Left ventricle myocardium inferior (tissue), 1 donor: ENCODE data around the gene MECP2. TPM values are rescaled to one million over a fixed set of nuclear protein-coding genes. Genes with fewer than 3 reads are reported as not detected.
A peak's percentile ranks its signal among the peaks of the same experiment; 100 is the strongest.

Source experiments
- DNase-seq: peaks from one replicate; pipeline ENCODE4 v3.0.0-alpha.2; 2020
- H3K27ac ChIP-seq: fragments of 200-600 bp; replicated peaks from 2 replicates; pipeline ENCODE4 v1.8.0; 2021
- H3K27me3 ChIP-seq: fragments of 200-600 bp; 2 replicates; pipeline ENCODE4 v1.8.0; 2021; ENCODE audit warnings: low read depth
- H3K36me3 ChIP-seq: fragments of 200-600 bp; 2 replicates; pipeline ENCODE4 v1.8.0; 2021
- H3K4me1 ChIP-seq: fragments of 200-600 bp; 2 replicates; pipeline ENCODE4 v1.8.0; 2021
- H3K4me3 ChIP-seq: fragments of 200-600 bp; 2 replicates; pipeline ENCODE4 v1.8.0; 2021; ENCODE audit warnings: mild to moderate bottlenecking, moderate library complexity
- H3K9me3 ChIP-seq: fragments of 200-600 bp; replicated peaks from 2 replicates; pipeline ENCODE4 v1.8.0; 2021
- CTCF ChIP-seq: fragments of 200-600 bp; IDR thresholded peaks from 2 replicates; pipeline ENCODE4 v1.8.0; 2021; ENCODE audit warnings: antibody characterized with exemption, mild to moderate bottlenecking, borderline replicate concordance
- intact Hi-C: fragments of 100-400 bp; cut with micrococcal nuclease; formaldehyde crosslinking; loops from one replicate; pipeline ENCODE4 v1.11.0; 2022
- total RNA-seq: library from RNA; stranded (reverse); fragmentation: NEBNext Ultra II Directional; extraction: Animal tissue kit (Norgen Biotek cat#: 25700); gene quantifications from one replicate; pipeline ENCODE4 v1.2.1, GENCODE V29; 2021
- donor health status: DM: no; HTN: yes; CAD: no; lungs with severe emphysema.

Gene MECP2
- total RNA-seq, 1 donor from 2014 or later = 28.3 TPM

DNA sequence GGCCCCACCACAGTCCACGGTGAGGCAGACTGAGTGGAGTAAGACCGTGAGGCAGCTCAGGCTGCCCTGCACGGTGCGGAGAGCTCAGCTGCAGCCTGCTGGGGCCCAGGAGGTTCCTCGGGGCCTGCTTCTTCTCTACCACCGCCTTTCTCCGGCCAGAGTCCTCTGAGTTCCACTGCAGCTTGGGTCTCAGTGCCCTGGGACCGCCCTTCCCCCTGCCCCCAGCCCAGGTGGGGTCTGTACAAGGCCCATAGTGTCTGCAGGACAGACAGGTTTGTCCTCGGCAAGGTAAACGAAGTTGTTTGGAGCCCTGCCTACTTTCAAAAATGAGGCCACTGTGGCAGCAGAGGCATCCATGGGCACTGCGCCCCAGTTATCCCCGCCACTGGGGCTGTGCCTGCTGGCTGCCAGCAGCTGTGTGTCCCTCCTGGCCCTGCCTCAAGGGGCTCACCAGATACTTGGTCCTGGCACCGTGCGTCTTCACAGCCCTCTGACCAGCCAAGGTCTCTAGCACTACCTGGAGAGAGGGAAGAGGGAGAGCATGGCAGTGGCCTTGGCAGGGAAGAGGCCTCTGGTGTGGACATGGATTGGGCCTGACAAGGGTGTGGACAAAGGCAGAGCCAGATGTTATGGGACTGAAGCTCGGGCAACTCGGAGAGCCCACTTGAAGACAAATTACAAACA is 81.8 kb downstream of the MECP2 start:
- no peak for TF ChIP-seq CTCF
- intact Hi-C loops = no loop called here
- Histone ChIP-seq H3K27me3 (no peaks in the 10 kb centered on the region), H3K36me3 (peaks cover 10% of the 10 kb centered on the region), H3K27ac (no peak overlapping the region), H3K9me3 (no peaks in the 10 kb centered on the region), H3K4me3 (no peak overlapping the region), H3K4me1 (peaks cover 29% of the 10 kb centered on the region)
- DNase-seq = no peak

GRCh38 chrX:154014429-154015380 is 82.8 kb downstream of the MECP2 start:
- no peaks in the 10 kb centered on the region for H3K27me3 ChIP-seq
- TF ChIP-seq CTCF = no peak
- H3K4me3 ChIP-seq = no peak overlapping the region
- intact Hi-C loops = loop anchor here (5.0 kb wide), 1 partner anchor 38 kb away; no protein-coding TSS in a partner anchor
- H3K36me3 ChIP-seq = peaks cover 10% of the 10 kb centered on the region
- H3K4me1 ChIP-seq = peaks cover 22% of the 10 kb centered on the region
- H3K9me3 ChIP-seq = no peaks in the 10 kb centered on the region
- no peak overlapping the region for H3K27ac ChIP-seq
- no peak for DNase-seq

GRCh38 chrX:154013614-154014360 is 83.7 kb downstream of the MECP2 start:
- Histone ChIP-seq H3K27me3 (no peaks in the 10 kb centered on the region), H3K9me3 (no peaks in the 10 kb centered on the region), H3K4me1 (peaks cover 15% of the 10 kb centered on the region), H3K36me3 (peaks cover 10% of the 10 kb centered on the region), H3K4me3 (no peak overlapping the region), H3K27ac (no peak overlapping the region)
- intact Hi-C loops = loop anchor here (5.0 kb wide), 1 partner anchor 39 kb away; no protein-coding TSS in a partner anchor
- no peak for DNase-seq
- TF ChIP-seq CTCF = peak; percentile 85

DNA sequence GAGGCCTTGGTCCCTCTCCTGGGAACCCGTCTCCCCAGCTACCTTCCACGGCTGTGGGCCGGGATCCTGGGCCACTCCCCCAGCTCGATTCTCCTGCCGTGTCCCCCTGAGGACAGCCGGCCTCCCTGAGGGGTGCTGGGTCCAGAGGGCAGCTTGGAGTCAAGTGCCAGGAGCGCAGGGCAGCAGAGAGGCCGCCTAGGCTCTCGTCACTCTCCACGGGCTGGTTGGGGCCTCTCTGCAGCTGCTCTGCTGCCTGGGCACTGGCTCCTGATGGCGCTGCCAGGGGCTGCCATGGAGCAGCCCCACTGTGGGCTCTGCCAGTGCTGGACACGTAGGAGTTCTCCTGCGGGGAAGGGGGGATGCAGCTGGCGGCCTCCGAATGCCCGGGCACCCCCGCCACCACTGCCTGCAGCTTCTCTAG is 84.5 kb downstream of the MECP2 start:
- peaks cover 10% of the 10 kb centered on the region for H3K36me3 ChIP-seq
- intact Hi-C loops = loop anchor here (5.0 kb wide), 1 partner anchor 39 kb away; no protein-coding TSS in a partner anchor
- no peaks in the 10 kb centered on the region for H3K9me3 ChIP-seq
- no peak overlapping the region for H3K27ac ChIP-seq
- TF ChIP-seq CTCF = no peak
- H3K4me1 ChIP-seq = peaks cover 7% of the 10 kb centered on the region
- H3K4me3 ChIP-seq = no peak overlapping the region
- no peaks in the 10 kb centered on the region for H3K27me3 ChIP-seq
- no peak for DNase-seq
